LNCAP (cell line): ENCODE measurements around the gene GRM8.

Experiments
- TF ChIP-seq, protein P1 (sequence below): fragments of 450-650 bp; IDR thresholded peaks from 2 replicates; pipeline ENCODE4 v1.5.1; 2017; ENCODE audit warnings: mild to moderate bottlenecking

Gene GRM8

DNA sequence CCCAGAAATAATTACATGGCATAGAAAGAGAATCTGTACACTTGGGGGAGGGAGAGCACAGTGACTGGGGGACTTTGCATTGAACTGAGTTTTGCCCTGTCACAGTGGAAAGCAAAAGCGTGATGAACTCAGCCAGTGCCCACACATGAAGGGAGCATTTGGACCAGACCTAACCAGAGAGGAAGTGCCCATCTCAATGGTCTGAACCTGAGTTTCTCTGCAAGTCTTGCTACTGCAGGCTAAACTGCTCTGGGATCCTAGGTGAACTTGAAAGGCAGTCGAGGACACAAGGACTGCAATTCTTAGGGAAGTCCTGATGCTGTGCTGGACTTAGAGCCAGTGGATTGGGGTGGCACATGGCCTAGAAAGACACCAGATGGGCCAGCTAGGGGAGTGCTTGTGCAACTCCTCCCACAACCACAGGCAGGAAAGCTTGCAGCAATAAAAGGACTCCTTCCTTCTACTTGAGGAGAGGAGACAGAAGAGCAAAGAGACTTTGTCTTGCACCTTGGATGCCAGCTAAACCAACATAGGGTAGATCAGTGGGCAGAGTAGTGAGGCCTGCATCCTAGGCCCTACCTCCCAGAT is 259.0 kb downstream of the GRM8 start:
- TF ChIP-seq, protein P1, sequence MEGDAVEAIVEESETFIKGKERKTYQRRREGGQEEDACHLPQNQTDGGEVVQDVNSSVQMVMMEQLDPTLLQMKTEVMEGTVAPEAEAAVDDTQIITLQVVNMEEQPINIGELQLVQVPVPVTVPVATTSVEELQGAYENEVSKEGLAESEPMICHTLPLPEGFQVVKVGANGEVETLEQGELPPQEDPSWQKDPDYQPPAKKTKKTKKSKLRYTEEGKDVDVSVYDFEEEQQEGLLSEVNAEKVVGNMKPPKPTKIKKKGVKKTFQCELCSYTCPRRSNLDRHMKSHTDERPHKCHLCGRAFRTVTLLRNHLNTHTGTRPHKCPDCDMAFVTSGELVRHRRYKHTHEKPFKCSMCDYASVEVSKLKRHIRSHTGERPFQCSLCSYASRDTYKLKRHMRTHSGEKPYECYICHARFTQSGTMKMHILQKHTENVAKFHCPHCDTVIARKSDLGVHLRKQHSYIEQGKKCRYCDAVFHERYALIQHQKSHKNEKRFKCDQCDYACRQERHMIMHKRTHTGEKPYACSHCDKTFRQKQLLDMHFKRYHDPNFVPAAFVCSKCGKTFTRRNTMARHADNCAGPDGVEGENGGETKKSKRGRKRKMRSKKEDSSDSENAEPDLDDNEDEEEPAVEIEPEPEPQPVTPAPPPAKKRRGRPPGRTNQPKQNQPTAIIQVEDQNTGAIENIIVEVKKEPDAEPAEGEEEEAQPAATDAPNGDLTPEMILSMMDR = no peak

DNA sequence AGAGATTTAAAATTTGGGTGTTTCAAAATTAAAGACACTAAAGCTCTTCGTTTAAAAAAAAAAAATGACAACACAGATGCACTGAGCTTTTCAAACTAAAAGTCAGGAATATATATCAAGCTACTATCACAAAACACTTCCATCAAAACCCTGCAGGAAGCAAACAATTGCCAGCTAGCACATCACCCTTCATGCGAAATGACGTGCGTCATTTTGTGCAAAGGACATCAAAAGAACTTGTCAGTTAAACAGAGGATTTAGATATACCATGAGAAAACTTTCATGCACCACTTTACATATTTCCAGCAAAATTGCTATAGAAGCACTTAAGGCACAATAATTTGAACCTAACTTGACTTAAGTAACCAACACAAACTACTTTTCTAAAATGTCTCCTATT is 264.7 kb downstream of the GRM8 start:
- TF ChIP-seq, protein P1 = no peak

DNA sequence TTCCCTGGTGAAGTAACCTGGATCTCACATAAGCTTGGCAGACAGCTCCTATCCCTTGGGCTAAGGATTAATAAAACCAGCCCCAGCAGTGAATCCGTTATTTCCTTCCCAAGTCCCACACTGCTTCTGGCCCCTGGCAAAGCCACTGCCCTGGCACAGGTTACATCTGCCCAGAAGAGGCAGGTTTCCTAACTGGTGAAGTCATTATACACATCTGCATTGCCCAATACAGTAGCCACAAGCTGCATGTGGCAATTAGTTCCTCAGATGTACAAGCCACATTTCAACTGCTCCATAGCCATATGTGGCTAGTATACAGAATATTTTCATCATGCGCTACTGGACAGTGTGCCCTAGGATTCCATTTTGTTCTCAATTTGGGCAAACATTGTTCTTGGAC is 273.0 kb downstream of the GRM8 start:
- TF ChIP-seq, protein P1 = no peak

DNA sequence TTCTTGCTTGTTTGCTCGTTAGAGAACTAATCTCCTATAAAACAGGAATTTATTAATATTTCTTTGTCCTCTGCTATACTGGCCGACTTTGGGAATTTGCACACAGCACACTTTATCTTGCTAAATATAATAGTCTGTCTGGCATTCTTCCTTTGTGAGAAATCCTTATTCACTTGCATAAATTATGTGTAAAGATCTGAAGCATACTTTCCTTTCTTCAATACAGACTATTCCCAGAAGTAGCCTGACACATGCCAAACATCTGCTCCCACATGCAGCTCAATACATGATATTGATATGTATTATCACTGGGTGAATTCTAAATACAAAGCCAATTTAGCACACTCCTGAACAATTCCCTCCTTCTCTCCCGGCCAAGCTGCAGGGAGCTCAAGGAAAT is 273.9 kb downstream of the GRM8 start:
- TF ChIP-seq, protein P1 = no peak

DNA sequence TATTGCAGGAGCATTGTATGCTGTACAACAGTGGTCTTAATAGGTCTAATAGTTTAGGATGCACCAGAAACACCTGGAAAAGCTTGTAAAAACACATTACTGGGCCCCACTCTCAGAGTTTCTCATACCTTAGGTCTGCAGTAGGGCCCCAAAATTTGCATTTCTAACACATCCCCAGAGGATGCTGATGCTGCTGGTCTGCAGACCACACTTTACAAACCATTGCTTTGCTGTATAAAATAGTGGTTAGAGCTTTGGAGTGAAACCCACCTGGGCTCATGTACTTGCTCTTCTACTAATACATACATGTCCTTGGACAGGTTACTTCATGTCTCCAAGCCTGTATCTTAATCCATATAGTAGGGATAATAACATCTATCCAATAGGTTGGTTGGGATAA is 279.7 kb downstream of the GRM8 start:
- TF ChIP-seq, protein P1 = no peak

DNA sequence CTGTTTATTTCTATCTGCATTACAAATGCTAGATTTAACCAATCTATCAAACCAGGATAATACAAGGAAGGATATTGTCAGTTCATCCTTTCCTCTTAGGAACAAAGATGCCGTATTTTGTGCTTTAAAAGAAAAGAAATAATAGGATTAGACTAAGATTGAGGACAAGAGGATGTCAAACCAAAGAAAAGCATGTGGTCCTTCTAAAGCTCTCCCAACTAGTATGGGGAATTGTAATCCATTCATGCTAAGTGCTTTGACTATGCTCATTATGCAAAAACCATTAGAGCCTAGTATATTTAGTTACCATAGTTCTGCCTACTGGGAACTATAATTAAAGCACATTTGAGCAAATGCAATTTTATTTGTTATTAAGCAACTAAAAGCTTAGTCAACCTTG is 280.2 kb downstream of the GRM8 start:
- TF ChIP-seq, protein P1 = no peak

DNA sequence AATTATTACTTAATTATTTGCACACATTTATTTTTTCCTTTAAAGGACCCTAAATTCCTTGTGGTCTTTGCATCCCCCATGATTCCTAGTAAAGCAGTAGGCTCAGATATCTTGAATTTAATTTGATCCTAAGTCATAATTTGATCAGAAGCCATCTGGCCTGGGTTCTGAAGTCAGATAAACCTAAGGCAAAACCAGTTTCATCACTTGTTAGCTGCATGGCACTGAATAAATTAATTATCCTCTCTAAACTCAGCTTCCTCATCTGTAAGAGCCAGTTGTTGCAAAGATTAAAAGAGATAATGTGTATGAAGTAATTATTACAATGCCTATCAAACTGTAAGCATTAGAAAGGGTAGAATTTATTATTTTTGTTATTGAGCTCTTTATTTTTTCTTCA is 293.1 kb downstream of the GRM8 start:
- TF ChIP-seq, protein P1 = no peak

DNA sequence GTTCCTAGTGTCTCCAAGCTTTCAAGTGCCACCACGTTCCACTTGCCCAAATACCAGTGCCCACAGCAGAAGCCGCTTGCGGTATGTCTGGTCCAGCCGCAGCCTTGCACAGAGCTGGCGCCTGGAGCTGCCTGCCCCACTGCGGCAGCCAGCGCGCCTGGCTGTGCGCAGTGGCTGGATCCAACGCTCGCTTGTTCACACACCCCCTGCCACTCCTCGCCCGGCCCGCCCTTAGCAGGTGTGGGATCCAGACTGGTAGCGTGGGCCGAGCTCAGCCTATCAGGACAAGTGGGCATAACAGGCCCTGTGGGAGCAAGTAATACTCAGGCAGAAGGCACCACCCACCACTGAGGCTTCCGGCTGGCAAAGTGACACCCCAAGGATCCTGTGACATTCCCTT is 294.4 kb downstream of the GRM8 start:
- TF ChIP-seq, protein P1 = no peak
